HL-60 (cell line): ENCODE measurements around the gene KIAA0930.

Experiments
- DNase-seq, 2 experiments: peaks; one replicate each; pipeline ENCODE4 v3.0.0-alpha.2; 2010 to 2020; ENCODE audit warnings: low read depth in 1 of 2, low spot score in 1 of 2
- H3K27ac ChIP-seq: fragments of 250-450 bp; sonication (Bioruptor Pico); replicated peaks from 2 replicates; pipeline ENCODE4 v1.5.1; 2020; ENCODE audit warnings: mild to moderate bottlenecking, moderate library complexity
- H3K27me3 ChIP-seq: fragments of 250-450 bp; sonication (Bioruptor Pico); 2 replicates; pipeline ENCODE4 v1.5.1; 2021; ENCODE audit warnings: mild to moderate bottlenecking, moderate library complexity; ENCODE audit not compliant: insufficient read depth, poor library complexity, severe bottlenecking
- H3K4me3 ChIP-seq: replicated peaks from 2 replicates; pipeline ENCODE4 v1.5.1; 2011; ENCODE audit warnings: mild to moderate bottlenecking, control low read depth, low read length; ENCODE audit not compliant: insufficient read depth
- GABPA ChIP-seq: IDR thresholded peaks from 2 replicates; pipeline ENCODE4 v1.6.1; 2012; ENCODE audit warnings: low read depth
- POLR2AphosphoS5 ChIP-seq: IDR thresholded peaks from 2 replicates; pipeline ENCODE4 v1.6.1; 2012; ENCODE audit warnings: low read depth
- SPI1 ChIP-seq: IDR thresholded peaks from 2 replicates; pipeline ENCODE4 v1.6.1; 2012; ENCODE audit warnings: low read depth, mild to moderate bottlenecking, borderline replicate concordance
- TF ChIP-seq, protein P1 (sequence below): IDR thresholded peaks from 2 replicates; pipeline ENCODE4 v1.6.1; 2012; ENCODE audit warnings: low read depth; ENCODE audit not compliant: insufficient replicate concordance
- TF ChIP-seq, protein P2 (sequence below): IDR thresholded peaks from one replicate; pipeline ENCODE4 v1.5.1; 2011; ENCODE audit warnings: low read length, control low read depth, inconsistent platforms; ENCODE audit not compliant: insufficient read depth

The KIAA0930 gene

DNA sequence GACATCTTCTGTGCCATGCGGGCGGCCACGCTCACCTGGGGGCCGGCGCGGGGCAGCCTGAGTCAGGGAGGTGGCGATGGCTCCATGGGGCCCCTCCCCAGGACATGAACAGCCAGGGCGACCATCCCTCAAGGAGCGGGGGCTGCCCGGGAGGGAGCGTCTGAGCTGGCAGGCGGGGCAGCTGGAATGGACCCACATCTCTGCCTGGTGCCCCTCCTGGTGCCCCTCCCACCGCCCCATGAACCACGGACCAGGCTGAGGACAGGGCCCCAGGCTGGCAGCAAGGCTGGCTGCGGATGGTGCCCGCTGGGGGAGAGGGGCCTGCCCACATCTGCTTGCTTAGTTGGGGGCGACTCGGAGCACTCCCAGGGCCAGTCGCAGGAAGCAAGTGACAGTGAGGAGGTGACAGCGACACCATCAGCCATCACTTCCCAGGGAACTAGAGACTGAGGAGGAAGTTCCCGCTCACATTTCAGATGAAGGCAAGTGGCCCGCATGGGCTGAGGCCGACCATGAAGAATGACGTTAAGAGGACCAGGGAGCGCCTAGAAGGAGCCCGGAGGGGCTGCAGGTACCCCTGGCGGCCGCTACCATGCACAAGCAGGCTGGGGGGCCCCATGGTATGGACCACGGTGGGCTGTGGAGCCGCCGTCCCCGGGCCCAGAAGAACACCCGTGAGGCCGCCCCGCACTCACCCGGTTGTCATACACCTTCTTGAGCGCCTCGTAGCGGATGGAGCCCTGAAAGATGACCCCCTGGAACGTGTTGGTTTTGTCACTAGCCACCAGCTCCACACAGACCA, 37.3 kb downstream of the KIAA0930 start:
- Histone ChIP-seq H3K27ac (no peak overlapping the region), H3K27me3 (no peaks in the 10 kb centered on the region), H3K4me3 (no peak overlapping the region)
- TF ChIP-seq, protein P1, sequence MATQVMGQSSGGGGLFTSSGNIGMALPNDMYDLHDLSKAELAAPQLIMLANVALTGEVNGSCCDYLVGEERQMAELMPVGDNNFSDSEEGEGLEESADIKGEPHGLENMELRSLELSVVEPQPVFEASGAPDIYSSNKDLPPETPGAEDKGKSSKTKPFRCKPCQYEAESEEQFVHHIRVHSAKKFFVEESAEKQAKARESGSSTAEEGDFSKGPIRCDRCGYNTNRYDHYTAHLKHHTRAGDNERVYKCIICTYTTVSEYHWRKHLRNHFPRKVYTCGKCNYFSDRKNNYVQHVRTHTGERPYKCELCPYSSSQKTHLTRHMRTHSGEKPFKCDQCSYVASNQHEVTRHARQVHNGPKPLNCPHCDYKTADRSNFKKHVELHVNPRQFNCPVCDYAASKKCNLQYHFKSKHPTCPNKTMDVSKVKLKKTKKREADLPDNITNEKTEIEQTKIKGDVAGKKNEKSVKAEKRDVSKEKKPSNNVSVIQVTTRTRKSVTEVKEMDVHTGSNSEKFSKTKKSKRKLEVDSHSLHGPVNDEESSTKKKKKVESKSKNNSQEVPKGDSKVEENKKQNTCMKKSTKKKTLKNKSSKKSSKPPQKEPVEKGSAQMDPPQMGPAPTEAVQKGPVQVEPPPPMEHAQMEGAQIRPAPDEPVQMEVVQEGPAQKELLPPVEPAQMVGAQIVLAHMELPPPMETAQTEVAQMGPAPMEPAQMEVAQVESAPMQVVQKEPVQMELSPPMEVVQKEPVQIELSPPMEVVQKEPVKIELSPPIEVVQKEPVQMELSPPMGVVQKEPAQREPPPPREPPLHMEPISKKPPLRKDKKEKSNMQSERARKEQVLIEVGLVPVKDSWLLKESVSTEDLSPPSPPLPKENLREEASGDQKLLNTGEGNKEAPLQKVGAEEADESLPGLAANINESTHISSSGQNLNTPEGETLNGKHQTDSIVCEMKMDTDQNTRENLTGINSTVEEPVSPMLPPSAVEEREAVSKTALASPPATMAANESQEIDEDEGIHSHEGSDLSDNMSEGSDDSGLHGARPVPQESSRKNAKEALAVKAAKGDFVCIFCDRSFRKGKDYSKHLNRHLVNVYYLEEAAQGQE: no peak
- TF ChIP-seq SPI1 (no peak), GABPA (no peak)
- TF ChIP-seq, protein P2, sequence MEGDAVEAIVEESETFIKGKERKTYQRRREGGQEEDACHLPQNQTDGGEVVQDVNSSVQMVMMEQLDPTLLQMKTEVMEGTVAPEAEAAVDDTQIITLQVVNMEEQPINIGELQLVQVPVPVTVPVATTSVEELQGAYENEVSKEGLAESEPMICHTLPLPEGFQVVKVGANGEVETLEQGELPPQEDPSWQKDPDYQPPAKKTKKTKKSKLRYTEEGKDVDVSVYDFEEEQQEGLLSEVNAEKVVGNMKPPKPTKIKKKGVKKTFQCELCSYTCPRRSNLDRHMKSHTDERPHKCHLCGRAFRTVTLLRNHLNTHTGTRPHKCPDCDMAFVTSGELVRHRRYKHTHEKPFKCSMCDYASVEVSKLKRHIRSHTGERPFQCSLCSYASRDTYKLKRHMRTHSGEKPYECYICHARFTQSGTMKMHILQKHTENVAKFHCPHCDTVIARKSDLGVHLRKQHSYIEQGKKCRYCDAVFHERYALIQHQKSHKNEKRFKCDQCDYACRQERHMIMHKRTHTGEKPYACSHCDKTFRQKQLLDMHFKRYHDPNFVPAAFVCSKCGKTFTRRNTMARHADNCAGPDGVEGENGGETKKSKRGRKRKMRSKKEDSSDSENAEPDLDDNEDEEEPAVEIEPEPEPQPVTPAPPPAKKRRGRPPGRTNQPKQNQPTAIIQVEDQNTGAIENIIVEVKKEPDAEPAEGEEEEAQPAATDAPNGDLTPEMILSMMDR: no peak
- DNase-seq: no peak

DNA sequence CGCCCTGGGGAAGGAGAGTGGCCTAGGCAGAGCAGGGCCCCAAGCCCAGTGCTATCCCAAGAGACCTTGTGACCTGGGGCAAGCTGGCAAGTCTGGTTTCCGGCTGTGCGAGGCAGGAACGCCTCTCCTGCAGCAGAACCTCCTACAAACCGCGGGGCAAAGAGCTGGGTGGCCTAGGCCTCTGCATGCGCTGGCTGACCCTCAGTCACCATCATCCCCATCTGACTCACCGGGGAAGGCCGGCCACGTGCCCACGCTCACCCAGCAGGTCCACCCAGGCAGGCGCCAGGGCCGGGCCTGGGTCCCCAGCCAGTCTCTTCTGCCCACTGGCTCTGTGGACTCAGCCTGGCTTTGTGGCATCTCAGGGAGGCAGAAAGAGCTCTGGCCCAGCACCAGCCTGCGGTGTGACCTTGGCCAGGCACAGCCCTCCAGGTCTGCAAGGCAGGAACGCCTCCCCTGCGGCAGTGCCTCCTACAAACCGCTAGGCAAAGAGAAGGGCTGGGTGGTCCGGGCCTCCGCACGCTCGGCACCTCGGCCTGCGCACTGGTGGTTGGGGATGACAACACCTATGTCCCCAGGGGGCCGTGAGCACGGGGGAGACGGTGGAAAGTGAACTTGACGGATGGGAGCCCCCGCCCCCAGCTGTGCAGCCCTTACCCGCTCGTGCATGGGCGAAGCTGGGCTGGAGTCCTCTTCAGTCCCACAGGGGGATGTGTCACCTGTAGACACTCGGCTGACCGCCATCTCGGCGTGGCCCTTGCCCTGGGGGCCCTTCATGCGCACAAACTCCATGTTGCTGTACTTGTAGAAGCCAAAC, 38.2 kb downstream of the KIAA0930 start:
- DNase-seq: no peak
- no peak for TF ChIP-seq SPI1
- TF ChIP-seq, protein P2: no peak
- TF ChIP-seq GABPA: no peak
- TF ChIP-seq, protein P1: no peak
- no peak for TF ChIP-seq POLR2AphosphoS5
- no peak overlapping the region for H3K27ac ChIP-seq
- no peak overlapping the region for H3K4me3 ChIP-seq
- H3K27me3 ChIP-seq: no peaks in the 10 kb centered on the region

DNA sequence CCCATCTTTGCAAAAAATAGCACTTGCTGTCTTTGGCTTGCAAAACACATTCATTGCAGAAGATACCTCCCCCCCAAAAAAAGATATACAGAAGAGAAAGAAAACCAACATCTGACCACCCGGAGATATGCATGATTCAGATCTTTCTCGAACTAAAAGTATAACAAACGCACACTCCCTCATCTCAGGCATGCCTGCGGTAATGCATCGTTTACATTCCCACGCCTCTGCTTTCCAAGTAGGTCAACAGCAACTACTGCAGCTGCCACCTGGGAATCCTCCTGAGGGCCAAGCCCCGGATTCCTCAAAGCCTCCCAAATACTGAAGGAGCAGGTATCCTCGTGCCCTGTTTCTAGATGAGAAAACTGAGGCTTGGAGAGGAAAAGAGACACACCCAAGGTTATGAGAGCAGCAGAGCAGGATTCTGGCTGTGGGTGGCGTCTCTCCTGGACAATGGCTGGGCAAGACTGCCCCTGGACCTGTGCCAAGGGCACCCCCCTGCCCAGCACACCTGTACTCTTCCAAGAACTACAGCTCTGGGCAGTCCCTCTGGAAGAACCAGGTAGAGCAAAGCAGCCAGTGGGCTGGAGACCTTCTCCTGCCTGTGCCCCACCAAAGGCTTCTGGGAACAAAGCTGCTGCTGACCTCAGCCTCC, 38.9 kb downstream of the KIAA0930 start:
- no peak for DNase-seq
- no peak overlapping the region for H3K4me3 ChIP-seq
- H3K27me3 ChIP-seq: no peaks in the 10 kb centered on the region
- no peak overlapping the region for H3K27ac ChIP-seq
- TF ChIP-seq GABPA: no peak
- TF ChIP-seq SPI1: no peak
- TF ChIP-seq, protein P2: no peak
- no peak for TF ChIP-seq POLR2AphosphoS5
- TF ChIP-seq, protein P1: no peak
